ENCODE results near the gene ZFYVE16.

DNA sequence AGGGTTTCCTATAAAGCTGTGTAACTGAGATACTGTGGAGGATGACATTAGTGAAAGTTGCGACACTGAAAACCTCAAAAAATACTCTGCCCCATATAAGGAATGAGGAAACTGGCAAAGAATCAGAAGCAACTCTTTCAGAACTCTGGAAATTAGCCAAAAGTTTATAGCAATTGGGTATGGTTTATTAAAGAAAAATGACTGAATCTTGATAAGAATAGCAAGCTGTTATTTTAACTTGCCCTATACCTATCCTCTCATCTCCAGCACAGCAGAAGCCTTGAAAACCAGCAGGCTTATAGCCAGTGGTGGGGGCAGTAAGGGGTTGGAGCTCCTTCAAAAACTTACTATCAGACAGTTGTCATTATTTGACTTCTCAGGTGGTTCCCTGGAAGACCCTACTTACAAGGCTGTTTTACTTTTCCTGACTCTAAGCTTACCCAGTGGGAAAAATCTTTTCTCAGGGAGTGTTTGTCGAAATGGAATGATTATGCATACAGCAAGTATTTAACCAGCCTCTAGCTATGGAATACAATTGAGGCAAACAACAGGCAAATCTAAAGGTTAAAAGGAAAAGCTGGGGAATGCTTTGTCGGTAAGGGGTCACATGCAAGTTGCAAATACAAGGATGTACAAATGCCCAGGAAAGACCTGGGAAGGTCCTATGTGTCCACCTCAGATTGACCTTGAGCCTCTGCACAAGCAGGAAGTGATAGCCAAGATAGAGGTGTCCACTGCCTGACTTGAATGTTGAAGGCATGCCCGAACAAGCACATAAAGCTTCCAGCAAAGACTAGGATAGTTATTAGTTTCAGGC is 59.0 kb downstream of the ZFYVE16 start:
- TF ChIP-seq CTCF (IDR thresholded peaks at IDR 0.05) (no peak), EP300 (IDR thresholded peaks at IDR 0.05; ENCODE audit: low read depth) (no peak)
